ENCODE measurements around the gene KRT27. TPM values are rescaled to one million over a fixed set of nuclear protein-coding genes. Genes with fewer than 3 reads are reported as not detected.

KRT27 gene
- total RNA-seq, 1 donor from 2014 or later = not detected

DNA sequence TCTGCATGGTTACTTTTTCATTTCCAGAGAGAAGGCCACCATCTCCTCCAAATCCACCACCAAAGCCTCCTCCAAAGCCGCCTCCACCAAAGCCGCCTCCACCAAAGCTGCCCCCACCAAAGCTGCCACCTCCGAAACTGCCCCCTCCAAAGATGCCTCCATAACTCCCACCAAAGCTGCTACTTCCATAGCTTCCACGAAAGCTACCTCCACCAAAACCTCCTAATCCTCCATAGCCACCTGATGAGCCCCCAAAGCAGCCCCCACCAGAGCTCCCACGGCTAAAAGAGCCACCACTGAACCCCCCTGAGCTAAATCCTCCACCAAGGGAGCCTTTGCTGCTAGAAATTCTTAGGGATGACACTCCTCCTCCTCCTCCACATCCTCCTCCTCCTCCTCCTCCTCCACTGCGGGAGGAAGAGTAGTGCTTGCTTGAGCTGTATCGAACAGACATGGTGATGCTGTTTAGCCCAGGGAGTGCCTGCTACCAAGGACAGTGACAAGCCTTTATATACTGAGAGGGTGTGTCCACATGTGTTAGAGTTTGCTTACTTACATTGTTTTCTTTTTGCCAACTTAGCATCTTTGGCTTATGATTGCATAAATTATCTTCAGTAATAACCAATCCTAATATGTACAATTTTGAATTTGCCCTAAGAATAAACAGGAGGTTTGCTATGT lies 39.9 kb upstream of the KRT27 start, which contains the start of gene KRT10:
Gene KRT10, minus strand, starts transcription at position 483 of the 681 bp plus-strand sequence. Its CDS starts 29 bp downstream, at position 454.
- Histone ChIP-seq H3K9ac (no peak within 1 kb of the TSS), H2AFZ (replicated peaks) (no peak within 1 kb of the TSS), H3K36me3 (no peaks in the 10 kb centered on the region), H3K9me3 (ENCODE audit: low read depth) (no peaks in the 10 kb centered on the region), H4K20me1 (ENCODE audit: low read depth) (no peaks in the 10 kb centered on the region), H3K4me1 (peaks cover 4% of the 10 kb centered on the region), H3K4me2 (no peak within 1 kb of the TSS), H3K27ac (no peak within 1 kb of the TSS), H3K79me2 (ENCODE audit: low read depth) (peaks cover 17% of the 10 kb centered on the region), H3K27me3 (peaks cover 54% of the 10 kb centered on the region), H3F3A (ENCODE audit: low read depth) (peaks cover 21% of the 10 kb centered on the region), H3K4me3 (no peak within 1 kb of the TSS)
- no peaks in the 10 kb centered on the region for H3K9me3 Mint-ChIP-seq
- TF ChIP-seq, protein P1, sequence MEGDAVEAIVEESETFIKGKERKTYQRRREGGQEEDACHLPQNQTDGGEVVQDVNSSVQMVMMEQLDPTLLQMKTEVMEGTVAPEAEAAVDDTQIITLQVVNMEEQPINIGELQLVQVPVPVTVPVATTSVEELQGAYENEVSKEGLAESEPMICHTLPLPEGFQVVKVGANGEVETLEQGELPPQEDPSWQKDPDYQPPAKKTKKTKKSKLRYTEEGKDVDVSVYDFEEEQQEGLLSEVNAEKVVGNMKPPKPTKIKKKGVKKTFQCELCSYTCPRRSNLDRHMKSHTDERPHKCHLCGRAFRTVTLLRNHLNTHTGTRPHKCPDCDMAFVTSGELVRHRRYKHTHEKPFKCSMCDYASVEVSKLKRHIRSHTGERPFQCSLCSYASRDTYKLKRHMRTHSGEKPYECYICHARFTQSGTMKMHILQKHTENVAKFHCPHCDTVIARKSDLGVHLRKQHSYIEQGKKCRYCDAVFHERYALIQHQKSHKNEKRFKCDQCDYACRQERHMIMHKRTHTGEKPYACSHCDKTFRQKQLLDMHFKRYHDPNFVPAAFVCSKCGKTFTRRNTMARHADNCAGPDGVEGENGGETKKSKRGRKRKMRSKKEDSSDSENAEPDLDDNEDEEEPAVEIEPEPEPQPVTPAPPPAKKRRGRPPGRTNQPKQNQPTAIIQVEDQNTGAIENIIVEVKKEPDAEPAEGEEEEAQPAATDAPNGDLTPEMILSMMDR (IDR thresholded peaks at IDR 0.05) = no peak
- TF ChIP-seq EZH2phosphoT487 (IDR thresholded peaks at IDR 0.05) (no peak), EZH2 (IDR thresholded peaks at IDR 0.05) (no peak)
- H3K4me1 Mint-ChIP-seq = peaks cover 19% of the 10 kb centered on the region
- H3K27me3 Mint-ChIP-seq (ENCODE audit: insufficient read depth, low read depth) = peaks cover 2% of the 10 kb centered on the region
- H3K36me3 Mint-ChIP-seq = peaks cover 3% of the 10 kb centered on the region
- H3K27ac Mint-ChIP-seq = no peak within 1 kb of the TSS
- no peak within 1 kb of the TSS for H3K4me3 Mint-ChIP-seq
- no peak for DNase-seq (ENCODE audit: low spot score)

DNA sequence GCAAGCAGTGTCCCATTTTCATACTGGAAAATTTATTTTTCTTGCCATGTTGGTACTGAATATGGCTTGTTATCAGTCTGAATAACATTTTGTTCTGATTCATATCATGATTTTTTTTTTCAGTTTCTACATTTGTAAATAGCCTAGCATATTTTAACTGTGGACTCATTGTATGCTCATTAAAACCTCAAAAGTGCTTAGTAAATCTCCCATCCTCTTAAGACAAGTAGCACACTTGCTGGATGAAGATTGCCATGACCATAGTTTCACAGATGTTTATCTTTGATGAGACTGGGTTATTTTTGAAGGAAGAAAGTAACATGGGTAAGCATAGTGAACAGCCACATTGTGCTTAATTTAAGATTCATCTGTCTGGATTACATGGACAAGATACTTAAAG lies 39.2 kb upstream of the KRT27 start:
- no peaks in the 10 kb centered on the region for H3K36me3 ChIP-seq
- no peak overlapping the region for H3K4me3 Mint-ChIP-seq
- H3K27me3 Mint-ChIP-seq (ENCODE audit: insufficient read depth, low read depth) = peaks cover 2% of the 10 kb centered on the region
- H3K9me3 Mint-ChIP-seq = no peaks in the 10 kb centered on the region
- H3K79me2 ChIP-seq (ENCODE audit: low read depth) = peaks cover 17% of the 10 kb centered on the region
- DNase-seq (ENCODE audit: low spot score) = no peak
- peaks cover 3% of the 10 kb centered on the region for H3K36me3 Mint-ChIP-seq
- H3F3A ChIP-seq (ENCODE audit: low read depth) = peaks cover 29% of the 10 kb centered on the region
- no peak overlapping the region for H3K4me2 ChIP-seq
- H3K4me1 ChIP-seq = peaks cover 4% of the 10 kb centered on the region
- no peak overlapping the region for H3K9ac ChIP-seq
- H4K20me1 ChIP-seq (ENCODE audit: low read depth) = no peaks in the 10 kb centered on the region
- H3K27ac ChIP-seq = no peak overlapping the region
- peaks cover 19% of the 10 kb centered on the region for H3K4me1 Mint-ChIP-seq
- H3K27ac Mint-ChIP-seq = no peak overlapping the region
- no peaks in the 10 kb centered on the region for H3K9me3 ChIP-seq (ENCODE audit: low read depth)
- no peak for TF ChIP-seq EZH2 (IDR thresholded peaks at IDR 0.05)
- TF ChIP-seq, protein P1 (IDR thresholded peaks at IDR 0.05) = no peak
- H2AFZ ChIP-seq (replicated peaks) = no peak overlapping the region
- H3K4me3 ChIP-seq = no peak overlapping the region
- peaks cover 47% of the 10 kb centered on the region for H3K27me3 ChIP-seq

DNA sequence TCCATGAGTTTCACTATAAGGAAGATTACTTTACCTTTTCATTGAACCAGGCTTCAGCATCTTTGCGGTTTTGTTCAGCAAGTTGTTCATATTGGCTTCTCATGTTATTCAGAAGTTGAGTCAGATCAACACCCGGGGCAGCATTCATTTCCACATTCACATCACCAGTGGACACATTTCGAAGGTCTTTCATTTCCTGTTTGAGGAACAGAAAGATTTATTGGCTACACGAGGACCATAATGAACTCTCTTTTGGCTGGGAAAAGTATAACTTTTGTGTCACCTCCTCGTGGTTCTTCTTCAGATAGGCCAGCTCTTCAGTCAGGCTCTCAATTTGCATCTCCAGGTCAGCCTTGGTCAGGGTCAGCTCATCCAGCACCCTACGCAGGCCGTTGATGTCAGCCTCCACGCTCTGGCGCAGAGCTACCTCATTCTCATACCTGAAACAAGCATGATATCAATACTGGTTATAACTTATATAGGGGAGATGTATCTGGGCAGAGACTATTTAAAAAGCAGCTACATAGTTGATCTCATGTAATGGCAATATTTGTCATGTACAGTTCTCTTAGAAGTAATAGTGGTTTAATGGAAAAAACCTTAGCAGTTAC lies 38.0 kb upstream of the KRT27 start:
- Histone ChIP-seq H2AFZ (replicated peaks) (no peak overlapping the region), H3K4me2 (peak overlapping the region; percentile 76)

More for the DNA sequence above, 38.0 kb upstream of the KRT27 start:
- Mint-ChIP-seq H3K36me3 (peaks cover 3% of the 10 kb centered on the region), H3K9me3 (no peaks in the 10 kb centered on the region), H3K4me3 (peak overlapping the region; percentile 70), H3K27ac (no peak overlapping the region), H3K4me1 (peaks cover 19% of the 10 kb centered on the region), H3K27me3 (ENCODE audit: insufficient read depth, low read depth) (peaks cover 3% of the 10 kb centered on the region)
- H4K20me1 ChIP-seq (ENCODE audit: low read depth) = no peaks in the 10 kb centered on the region
- H3K27me3 ChIP-seq = peaks cover 35% of the 10 kb centered on the region
- TF ChIP-seq, protein P1 (IDR thresholded peaks at IDR 0.05) = no peak
- TF ChIP-seq EZH2phosphoT487 (IDR thresholded peaks at IDR 0.05) (no peak), EZH2 (IDR thresholded peaks at IDR 0.05) (no peak)
- peaks cover 29% of the 10 kb centered on the region for H3F3A ChIP-seq (ENCODE audit: low read depth)
- peaks cover 4% of the 10 kb centered on the region for H3K4me1 ChIP-seq
- H3K9ac ChIP-seq = no peak overlapping the region
- H3K36me3 ChIP-seq = no peaks in the 10 kb centered on the region
- DNase-seq (ENCODE audit: low spot score) = no peak
- H3K9me3 ChIP-seq (ENCODE audit: low read depth) = no peaks in the 10 kb centered on the region
- H3K27ac ChIP-seq = no peak overlapping the region
- peak overlapping the region; percentile 78 for H3K4me3 ChIP-seq
- peaks cover 17% of the 10 kb centered on the region for H3K79me2 ChIP-seq (ENCODE audit: low read depth)
